ENCODE data around the gene VAT1.
"Not testable (repeated sequence)": the region's sequence is repeated elsewhere in the genome, so short reads cannot be mapped to it uniquely, and the experiment has no call there.

VAT1 gene

DNA sequence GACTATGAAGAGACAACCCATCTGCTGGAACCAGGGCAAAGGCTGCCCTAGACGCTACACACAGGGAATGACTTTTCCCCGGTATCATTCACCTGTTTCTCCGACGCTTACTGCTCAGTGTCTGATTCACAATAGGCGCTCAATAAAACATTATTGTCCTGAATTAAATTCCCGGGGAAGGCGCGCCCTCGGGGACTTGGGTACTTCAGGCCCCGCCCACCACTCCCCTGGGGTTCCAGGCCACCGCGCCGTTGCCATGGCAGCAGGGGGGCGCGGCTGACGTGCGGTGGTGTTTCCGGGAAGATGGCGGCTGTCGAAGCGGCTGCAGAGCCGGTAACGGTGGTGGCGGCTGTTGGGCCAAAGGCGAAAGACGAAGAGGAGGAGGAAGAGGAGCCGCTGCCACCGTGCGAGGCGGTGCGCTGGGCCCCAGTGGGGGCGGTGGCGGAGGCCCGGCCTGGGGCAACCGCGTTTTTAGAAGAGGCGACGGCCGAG lies 41.9 kb downstream of the VAT1 start, which contains the start of gene RUNDC1:
RUNDC1 (plus strand) TSS at position 292 of the 492 bp plus-strand sequence; CDS start at position 304, 12 bp downstream.
- H3K79me2 ChIP-seq (ENCODE audit: insufficient read depth, low read length): peaks cover 36% of the 10 kb centered on the region
- H4K20me1 ChIP-seq (ENCODE audit: insufficient read depth, low read length): peaks cover 6% of the 10 kb centered on the region
- H3K27me3 ChIP-seq (ENCODE audit: insufficient read depth, low read length, poor library complexity): no peaks in the 10 kb centered on the region
- peaks cover 24% of the 10 kb centered on the region for H3K4me1 ChIP-seq (ENCODE audit: insufficient read depth, low read length)
- peak within 1 kb of the TSS; percentile 59 to 81 for H3K4me3 ChIP-seq (ENCODE audit: low read depth in 1 of 2, low read length in 2 of 2)
- H3K4me2 ChIP-seq (ENCODE audit: insufficient read depth, low read length): peak within 1 kb of the TSS; percentile 99
- DNase-seq (peak; percentile 90), ATAC-seq (ENCODE audit: insufficient read depth, low read depth) (peak; percentile 87)
- peak within 1 kb of the TSS; percentile 63 for H3K27ac ChIP-seq (ENCODE audit: low read length)
- H3K9ac ChIP-seq (ENCODE audit: low read depth, low read length): peak within 1 kb of the TSS; percentile 78
- H3K36me3 ChIP-seq (ENCODE audit: insufficient read depth, low read length): peaks cover 26% of the 10 kb centered on the region
- H3K9me3 ChIP-seq (ENCODE audit: insufficient read depth, low read length, severe bottlenecking): peaks cover 10% of the 10 kb centered on the region
- peak within 1 kb of the TSS; percentile 89 for H2AFZ ChIP-seq (ENCODE audit: low read depth, low read length)
- TF ChIP-seq, protein P1, sequence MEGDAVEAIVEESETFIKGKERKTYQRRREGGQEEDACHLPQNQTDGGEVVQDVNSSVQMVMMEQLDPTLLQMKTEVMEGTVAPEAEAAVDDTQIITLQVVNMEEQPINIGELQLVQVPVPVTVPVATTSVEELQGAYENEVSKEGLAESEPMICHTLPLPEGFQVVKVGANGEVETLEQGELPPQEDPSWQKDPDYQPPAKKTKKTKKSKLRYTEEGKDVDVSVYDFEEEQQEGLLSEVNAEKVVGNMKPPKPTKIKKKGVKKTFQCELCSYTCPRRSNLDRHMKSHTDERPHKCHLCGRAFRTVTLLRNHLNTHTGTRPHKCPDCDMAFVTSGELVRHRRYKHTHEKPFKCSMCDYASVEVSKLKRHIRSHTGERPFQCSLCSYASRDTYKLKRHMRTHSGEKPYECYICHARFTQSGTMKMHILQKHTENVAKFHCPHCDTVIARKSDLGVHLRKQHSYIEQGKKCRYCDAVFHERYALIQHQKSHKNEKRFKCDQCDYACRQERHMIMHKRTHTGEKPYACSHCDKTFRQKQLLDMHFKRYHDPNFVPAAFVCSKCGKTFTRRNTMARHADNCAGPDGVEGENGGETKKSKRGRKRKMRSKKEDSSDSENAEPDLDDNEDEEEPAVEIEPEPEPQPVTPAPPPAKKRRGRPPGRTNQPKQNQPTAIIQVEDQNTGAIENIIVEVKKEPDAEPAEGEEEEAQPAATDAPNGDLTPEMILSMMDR (IDR thresholded peaks at IDR 0.05; ENCODE audit: borderline replicate concordance, extremely low read depth, low read length, poor library complexity, severe bottlenecking): no peak
- TF ChIP-seq EZH2 (IDR thresholded peaks at IDR 0.05; ENCODE audit: borderline replicate concordance, low read depth, low read length, severe bottlenecking): no peak

DNA sequence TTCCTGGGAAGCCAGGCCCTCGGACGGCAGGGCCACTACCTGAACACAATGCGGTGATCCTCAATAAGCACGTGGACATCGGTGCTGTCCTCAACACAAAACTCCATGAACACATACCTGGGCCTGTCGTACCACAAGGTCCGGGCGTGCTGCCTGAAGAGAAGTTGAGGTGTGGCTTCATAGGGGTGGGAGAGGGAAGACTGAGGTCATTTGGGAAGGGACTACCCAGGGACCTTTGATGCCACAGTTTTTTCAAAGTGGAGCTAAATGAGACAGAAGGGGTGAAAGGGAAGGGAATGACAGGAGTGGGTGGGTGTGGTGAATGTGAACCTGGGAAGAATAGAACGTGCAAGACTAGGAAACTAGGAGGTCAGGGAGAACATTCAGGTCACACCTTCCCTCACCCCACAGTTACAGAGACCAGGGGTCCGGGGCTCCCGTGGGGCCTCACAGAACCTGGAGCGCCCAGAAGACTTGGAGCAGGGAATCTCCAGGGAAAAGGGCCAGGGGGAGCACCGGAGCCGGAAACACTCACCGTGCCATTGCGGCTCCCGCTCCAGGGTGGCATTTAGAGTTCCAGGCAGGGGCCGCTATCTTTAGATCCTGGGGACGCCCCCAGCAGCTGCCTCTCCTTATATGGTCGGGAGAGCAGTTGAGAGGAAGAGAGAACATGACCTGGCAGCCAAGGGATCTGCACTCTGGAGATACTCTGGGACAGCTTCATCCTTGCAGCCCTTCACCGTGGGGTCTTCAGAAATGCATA lies 42.5 kb downstream of the VAT1 start, which contains the start of gene PTGES3L:
PTGES3L (minus strand) TSS at position 570 of the 763 bp plus-strand sequence; CDS start at position 543, 27 bp downstream.
- peak within 1 kb of the TSS; percentile 63 for H3K27ac ChIP-seq (ENCODE audit: low read length)
- H3K27me3 ChIP-seq (ENCODE audit: insufficient read depth, low read length, poor library complexity): no peaks in the 10 kb centered on the region
- H3K36me3 ChIP-seq (ENCODE audit: insufficient read depth, low read length): peaks cover 20% of the 10 kb centered on the region
- peaks cover 24% of the 10 kb centered on the region for H3K4me1 ChIP-seq (ENCODE audit: insufficient read depth, low read length)
- TF ChIP-seq, protein P1 (IDR thresholded peaks at IDR 0.05; ENCODE audit: borderline replicate concordance, extremely low read depth, low read length, poor library complexity, severe bottlenecking): no peak
- no peak for TF ChIP-seq EZH2 (IDR thresholded peaks at IDR 0.05; ENCODE audit: borderline replicate concordance, low read depth, low read length, severe bottlenecking)
- H2AFZ ChIP-seq (ENCODE audit: low read depth, low read length): peak within 1 kb of the TSS; percentile 89
- peaks cover 36% of the 10 kb centered on the region for H3K79me2 ChIP-seq (ENCODE audit: insufficient read depth, low read length)
- peak within 1 kb of the TSS; percentile 78 for H3K9ac ChIP-seq (ENCODE audit: low read depth, low read length)
- peaks cover 6% of the 10 kb centered on the region for H4K20me1 ChIP-seq (ENCODE audit: insufficient read depth, low read length)
- ATAC-seq (ENCODE audit: insufficient read depth, low read depth): peak; percentile 56
- peak within 1 kb of the TSS; percentile 99 for H3K4me2 ChIP-seq (ENCODE audit: insufficient read depth, low read length)
- DNase-seq: peak; percentile 56
- peaks cover 10% of the 10 kb centered on the region for H3K9me3 ChIP-seq (ENCODE audit: insufficient read depth, low read length, severe bottlenecking)
- H3K4me3 ChIP-seq (ENCODE audit: low read depth in 1 of 2, low read length in 2 of 2): peak within 1 kb of the TSS; percentile 59 to 81

DNA sequence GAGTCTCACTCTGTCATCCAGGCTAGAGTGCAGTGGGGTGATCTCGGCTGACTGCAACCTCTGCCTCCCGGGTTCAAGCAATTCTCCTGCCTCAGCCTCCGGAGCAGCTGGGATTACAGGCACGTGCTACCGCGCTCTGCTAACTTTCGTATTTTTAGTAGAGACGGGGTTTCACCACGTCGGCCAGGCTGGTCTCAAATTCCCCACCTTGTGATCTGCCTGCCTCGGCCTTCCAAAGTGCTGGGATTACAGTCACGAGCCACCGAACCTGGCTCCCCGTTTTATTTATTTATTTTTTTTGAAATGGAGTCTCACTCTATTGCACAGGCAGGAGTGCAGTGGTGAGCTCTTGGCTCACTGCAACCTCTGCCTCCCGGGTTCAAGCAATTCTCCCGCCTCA lies 46.5 kb downstream of the VAT1 start:
- not testable (repeated sequence) for H3K4me3 ChIP-seq (ENCODE audit: low read depth in 1 of 2, low read length in 2 of 2); H3K9ac ChIP-seq (ENCODE audit: low read depth, low read length); H4K20me1 ChIP-seq (ENCODE audit: insufficient read depth, low read length); H3K27ac ChIP-seq (ENCODE audit: low read length); ATAC-seq (ENCODE audit: insufficient read depth, low read depth); H3K4me2 ChIP-seq (ENCODE audit: insufficient read depth, low read length); H3K4me1 ChIP-seq (ENCODE audit: insufficient read depth, low read length); H2AFZ ChIP-seq (ENCODE audit: low read depth, low read length); H3K79me2 ChIP-seq (ENCODE audit: insufficient read depth, low read length); DNase-seq; H3K27me3 ChIP-seq (ENCODE audit: insufficient read depth, low read length, poor library complexity); H3K36me3 ChIP-seq (ENCODE audit: insufficient read depth, low read length)
- H3K9me3 ChIP-seq (ENCODE audit: insufficient read depth, low read length, severe bottlenecking): peaks cover 10% of the 10 kb centered on the region

DNA sequence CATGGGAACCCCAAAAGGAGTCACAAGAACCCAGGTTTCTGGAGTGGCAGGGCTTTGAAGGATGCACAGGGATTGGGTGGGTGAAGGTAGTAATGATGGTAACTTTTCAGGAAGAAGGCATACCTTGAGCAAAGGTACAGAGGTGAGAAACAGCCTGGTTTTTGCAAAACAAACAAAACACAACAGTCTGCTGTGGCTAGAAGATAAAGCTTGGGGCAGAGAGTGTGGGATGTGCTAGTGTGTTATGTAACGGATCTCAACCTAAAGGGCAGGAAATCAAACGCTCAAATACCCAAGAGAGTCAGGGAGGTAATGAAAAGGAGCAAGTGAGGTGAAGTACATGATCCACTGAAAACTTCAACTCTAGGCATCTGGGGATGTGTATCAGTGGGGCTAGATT lies 46.9 kb downstream of the VAT1 start:
- ATAC-seq (ENCODE audit: insufficient read depth, low read depth) (no peak), DNase-seq (no peak)
- Histone ChIP-seq H3K9ac (ENCODE audit: low read depth, low read length) (no peak overlapping the region), H3K9me3 (ENCODE audit: insufficient read depth, low read length, severe bottlenecking) (peaks cover 10% of the 10 kb centered on the region), H3K36me3 (ENCODE audit: insufficient read depth, low read length) (no peaks in the 10 kb centered on the region), H4K20me1 (ENCODE audit: insufficient read depth, low read length) (no peaks in the 10 kb centered on the region), H3K79me2 (ENCODE audit: insufficient read depth, low read length) (0 out of 2 replicates have a peak, but pooled peaks cover 2% of the 10 kb centered on the region), H3K4me2 (ENCODE audit: insufficient read depth, low read length) (no peak overlapping the region), H3K4me3 (ENCODE audit: low read depth in 1 of 2, low read length in 2 of 2) (no peak overlapping the region), H3K4me1 (ENCODE audit: insufficient read depth, low read length) (peaks cover 7% of the 10 kb centered on the region), H3K27ac (ENCODE audit: low read length) (no peak overlapping the region), H3K27me3 (ENCODE audit: insufficient read depth, low read length, poor library complexity) (no peaks in the 10 kb centered on the region), H2AFZ (ENCODE audit: low read depth, low read length) (no peak overlapping the region)
- no peak for TF ChIP-seq EZH2 (IDR thresholded peaks at IDR 0.05; ENCODE audit: borderline replicate concordance, low read depth, low read length, severe bottlenecking)
- TF ChIP-seq, protein P1 (IDR thresholded peaks at IDR 0.05; ENCODE audit: borderline replicate concordance, extremely low read depth, low read length, poor library complexity, severe bottlenecking): no peak

DNA sequence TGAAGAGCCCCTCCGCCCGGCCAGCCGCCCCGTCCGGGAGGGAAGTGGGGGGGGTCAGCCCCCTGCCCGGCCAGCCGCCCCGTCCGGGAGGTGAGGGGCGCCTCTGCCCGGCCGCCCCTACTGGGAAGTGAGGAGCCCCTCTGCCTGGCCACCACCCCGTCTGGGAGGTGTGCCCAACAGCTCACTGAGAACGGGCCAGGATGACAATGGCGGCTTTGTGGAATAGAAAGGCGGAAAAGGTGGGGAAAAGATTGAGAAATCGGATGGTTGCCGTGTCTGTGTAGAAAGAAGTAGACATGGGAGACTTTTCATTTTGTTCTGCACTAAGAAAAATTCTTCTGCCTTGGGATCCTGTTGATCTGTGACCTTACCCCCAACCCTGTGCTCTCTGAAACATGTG lies 48.9 kb downstream of the VAT1 start:
- H3K9me3 ChIP-seq (ENCODE audit: insufficient read depth, low read length, severe bottlenecking); H3K9ac ChIP-seq (ENCODE audit: low read depth, low read length); H3K4me3 ChIP-seq (ENCODE audit: low read depth in 1 of 2, low read length in 2 of 2); H3K27me3 ChIP-seq (ENCODE audit: insufficient read depth, low read length, poor library complexity); H3K4me2 ChIP-seq (ENCODE audit: insufficient read depth, low read length); H2AFZ ChIP-seq (ENCODE audit: low read depth, low read length); H3K36me3 ChIP-seq (ENCODE audit: insufficient read depth, low read length); H3K4me1 ChIP-seq (ENCODE audit: insufficient read depth, low read length); DNase-seq; H3K79me2 ChIP-seq (ENCODE audit: insufficient read depth, low read length); H4K20me1 ChIP-seq (ENCODE audit: insufficient read depth, low read length); ATAC-seq (ENCODE audit: insufficient read depth, low read depth); H3K27ac ChIP-seq (ENCODE audit: low read length): not testable (repeated sequence)
